Activated naive CD8-positive, alpha-beta T cell treated with anti-CD3 and anti-CD28 coated beads, Interleukin-2, amount 10 ng/mL, durations not matched to agents 7 days and 5 days (primary cell): ENCODE data around the gene HAPLN1. TPM values are rescaled to one million over a fixed set of nuclear protein-coding genes. Genes with fewer than 3 reads are reported as not detected.

Source experiments
- ATAC-seq: fragments of 150-1000 bp; cut with Tn5 transposase; one replicate; pipeline ENCODE4 v1.10.0; 2021; ENCODE audit warnings: low read depth, moderate library complexity
- POLR2A ChIA-PET: fragments of 350-600 bp; sonication (Branson Sonifier 250); formaldehyde crosslinking; loops from one replicate; lab custom pipeline; 2021; ENCODE audit warnings: antibody characterized with exemption; lab: Charles Lee
- DNase-seq: peaks from one replicate; pipeline ENCODE4 v3.0.0; 2021
- H3K27ac Mint-ChIP-seq: one replicate; pipeline ENCODE4 v1.8.0; 2022; ENCODE audit warnings: mild to moderate bottlenecking, mixed read lengths
- H3K27me3 Mint-ChIP-seq: one replicate; pipeline ENCODE4 v1.8.0; 2022; ENCODE audit warnings: mild to moderate bottlenecking, moderate library complexity, mixed read lengths
- H3K36me3 Mint-ChIP-seq: one replicate; pipeline ENCODE4 v1.8.0; 2021; ENCODE audit warnings: mild to moderate bottlenecking, mixed read lengths
- H3K4me1 Mint-ChIP-seq: one replicate; pipeline ENCODE4 v1.8.0; 2021; ENCODE audit warnings: mixed read lengths
- H3K4me3 Mint-ChIP-seq: one replicate; pipeline ENCODE4 v1.8.0; 2022; ENCODE audit warnings: mild to moderate bottlenecking, moderate library complexity, mixed read lengths
- H3K9me3 Mint-ChIP-seq: one replicate; pipeline ENCODE4 v1.8.0; 2021; ENCODE audit warnings: mixed read lengths
- total RNA-seq, 2 experiments: library from RNA; stranded (reverse); gene quantifications; one replicate each; pipeline ENCODE4 v1.2.3, GENCODE V29; 2021

Gene HAPLN1
- total RNA-seq, 2 experiments from 2014 or later, result not detected

GRCh38 chr5:83731638-83732037 is 11.0 kb upstream of the HAPLN1 start:
- no peaks in the 10 kb centered on the region for H3K9me3 Mint-ChIP-seq
- H3K4me1 Mint-ChIP-seq, result no peaks in the 10 kb centered on the region
- ATAC-seq, result no peak
- no peak overlapping the region for H3K4me3 Mint-ChIP-seq
- peaks cover 2% of the 10 kb centered on the region for H3K27me3 Mint-ChIP-seq
- POLR2A ChIA-PET, result no interaction called here
- H3K36me3 Mint-ChIP-seq, result no peaks in the 10 kb centered on the region
- no peak overlapping the region for H3K27ac Mint-ChIP-seq
- DNase-seq, result no peak

DNA sequence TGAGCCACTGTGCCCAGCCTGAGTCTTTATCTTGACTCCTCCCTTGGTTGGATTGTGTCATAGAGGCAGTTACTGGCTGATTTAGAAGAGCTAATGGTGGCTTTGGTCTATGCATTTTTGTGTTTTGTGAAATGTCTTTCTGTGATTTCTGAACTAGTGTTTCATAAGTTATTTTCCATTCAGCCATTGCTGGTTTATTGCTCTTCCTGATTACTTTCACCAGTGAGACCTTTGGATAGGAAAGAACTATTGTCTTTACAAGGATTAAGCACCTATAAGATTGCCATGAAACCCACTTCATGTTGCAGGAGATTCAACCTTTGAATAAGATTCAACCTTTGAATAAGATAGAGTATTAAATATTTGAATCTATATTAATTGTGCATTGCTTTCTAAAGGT is 8.7 kb upstream of the HAPLN1 start:
- Mint-ChIP-seq H3K27ac (no peak overlapping the region), H3K9me3 (no peaks in the 10 kb centered on the region), H3K27me3 (peaks cover 4% of the 10 kb centered on the region), H3K4me1 (no peaks in the 10 kb centered on the region), H3K36me3 (no peaks in the 10 kb centered on the region), H3K4me3 (no peak overlapping the region)
- ATAC-seq, result no peak
- DNase-seq, result no peak
- POLR2A ChIA-PET, result no interaction called here

GRCh38 chr5:83726912-83727311 is 6.3 kb upstream of the HAPLN1 start:
- no peak for DNase-seq
- H3K4me1 Mint-ChIP-seq, result no peaks in the 10 kb centered on the region
- ATAC-seq, result no peak
- no peaks in the 10 kb centered on the region for H3K9me3 Mint-ChIP-seq
- no peak overlapping the region for H3K27ac Mint-ChIP-seq
- no peak overlapping the region for H3K4me3 Mint-ChIP-seq
- POLR2A ChIA-PET, result no interaction called here
- no peaks in the 10 kb centered on the region for H3K36me3 Mint-ChIP-seq
- H3K27me3 Mint-ChIP-seq, result peaks cover 25% of the 10 kb centered on the region

GRCh38 chr5:83724935-83725334 is 4.3 kb upstream of the HAPLN1 start:
- Mint-ChIP-seq H3K27ac (no peak overlapping the region), H3K36me3 (no peaks in the 10 kb centered on the region), H3K4me3 (no peak overlapping the region), H3K27me3 (peaks cover 44% of the 10 kb centered on the region), H3K4me1 (peaks cover 3% of the 10 kb centered on the region), H3K9me3 (no peaks in the 10 kb centered on the region)
- no peak for DNase-seq
- ATAC-seq, result no peak
- POLR2A ChIA-PET, result no interaction called here

DNA sequence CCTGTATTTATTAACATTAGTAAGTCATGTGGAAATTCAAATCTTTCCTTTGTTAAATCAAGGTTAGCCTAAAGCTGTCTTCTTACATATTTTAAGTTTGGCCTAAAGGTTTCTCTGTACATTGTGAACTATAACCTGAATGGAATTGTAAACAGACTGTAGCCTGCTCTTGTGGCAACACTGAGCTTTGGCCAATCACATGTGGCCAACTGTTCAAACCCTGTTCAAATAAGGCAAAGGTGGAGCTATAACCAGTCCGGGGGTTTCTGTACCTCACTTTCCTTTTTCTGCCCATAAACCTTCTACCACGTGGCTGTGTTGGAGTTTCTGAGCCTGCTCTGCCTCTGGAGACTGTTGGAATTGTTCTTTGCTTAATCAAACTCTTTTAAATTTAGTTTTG is 3.3 kb upstream of the HAPLN1 start:
- Mint-ChIP-seq H3K4me3 (no peak overlapping the region), H3K36me3 (no peaks in the 10 kb centered on the region), H3K4me1 (peaks cover 3% of the 10 kb centered on the region), H3K9me3 (no peaks in the 10 kb centered on the region), H3K27me3 (peaks cover 50% of the 10 kb centered on the region), H3K27ac (no peak overlapping the region)
- ATAC-seq, result no peak
- DNase-seq, result no peak
- POLR2A ChIA-PET, result no interaction called here

GRCh38 chr5:83723031-83723430 is 2.4 kb upstream of the HAPLN1 start:
- Mint-ChIP-seq H3K4me1 (peaks cover 3% of the 10 kb centered on the region), H3K4me3 (no peak overlapping the region), H3K27me3 (peaks cover 57% of the 10 kb centered on the region), H3K9me3 (no peaks in the 10 kb centered on the region), H3K36me3 (no peaks in the 10 kb centered on the region), H3K27ac (no peak overlapping the region)
- no peak for ATAC-seq
- POLR2A ChIA-PET, result no interaction called here
- no peak for DNase-seq

- Mint-ChIP-seq H3K27me3 (peaks cover 60% of the 10 kb centered on the region), H3K36me3 (no peaks in the 10 kb centered on the region), H3K27ac (no peak overlapping the region), H3K9me3 (no peaks in the 10 kb centered on the region), H3K4me3 (peak overlapping the region; percentile 77), H3K4me1 (peaks cover 3% of the 10 kb centered on the region)
- POLR2A ChIA-PET, result no interaction called here
- DNase-seq (peak; percentile 37), ATAC-seq (peak; percentile 42)
Observed at GRCh38 chr5:83721953-83722901, 1.6 kb upstream of the HAPLN1 start.

DNA sequence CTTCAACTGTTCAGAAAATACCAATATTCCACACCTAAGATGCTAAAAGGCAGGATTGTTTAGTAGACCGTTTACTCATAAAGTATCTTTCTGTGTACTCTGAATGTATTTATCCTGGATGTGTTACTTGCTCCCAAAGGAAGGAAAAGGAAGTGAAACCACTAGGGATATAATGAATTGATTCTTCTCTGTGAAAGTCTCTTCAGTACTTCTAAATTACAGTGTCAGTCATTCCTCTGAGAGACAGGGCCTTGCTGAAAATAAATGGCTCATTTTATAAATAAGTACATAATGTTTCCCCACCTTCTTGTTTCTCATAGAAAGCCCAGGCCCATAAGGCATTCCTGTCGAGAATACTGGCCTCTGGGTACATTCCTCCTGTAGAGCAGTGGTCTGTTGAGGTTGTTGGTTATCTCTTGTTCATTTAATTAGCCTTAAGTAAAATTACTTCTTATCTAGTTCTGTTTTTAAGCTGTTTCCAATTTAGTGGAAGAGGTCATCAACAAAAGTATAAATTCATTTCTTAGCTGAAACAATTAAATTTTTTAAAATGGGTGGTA is 1.6 kb downstream of the HAPLN1 start:
- Mint-ChIP-seq H3K36me3 (no peaks in the 10 kb centered on the region), H3K27ac (no peak overlapping the region), H3K4me1 (peaks cover 3% of the 10 kb centered on the region), H3K9me3 (no peaks in the 10 kb centered on the region), H3K27me3 (peaks cover 53% of the 10 kb centered on the region), H3K4me3 (no peak overlapping the region)
- DNase-seq (no peak), ATAC-seq (no peak)
- POLR2A ChIA-PET, result no interaction called here

DNA sequence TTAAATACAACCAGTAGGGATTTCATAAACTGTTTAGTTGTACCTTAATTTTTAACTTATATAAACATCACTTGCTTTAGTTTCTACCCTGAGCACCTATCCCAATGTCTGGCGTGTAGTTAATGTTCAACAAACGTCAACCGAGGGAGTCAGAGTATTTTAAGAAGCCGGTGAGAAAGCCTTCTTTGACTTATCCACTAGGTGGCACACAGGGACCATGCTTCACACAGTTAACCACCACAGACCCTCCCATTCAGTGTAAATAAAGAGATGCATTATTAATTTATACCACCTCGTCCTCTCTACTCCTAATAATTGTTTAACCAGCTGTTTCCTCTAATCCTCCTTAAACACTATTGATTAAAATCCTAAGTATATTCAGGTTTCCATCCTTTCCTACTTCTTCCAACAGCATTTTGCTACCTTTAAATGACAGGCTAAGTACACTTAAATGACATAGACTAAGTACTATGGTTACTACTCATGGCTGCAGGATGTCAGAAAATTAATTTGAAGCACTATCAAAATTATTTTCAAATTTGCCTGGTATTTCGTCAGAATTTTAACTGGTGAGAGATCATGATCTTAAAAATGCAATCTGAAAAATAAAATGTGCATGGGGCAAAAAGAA is 2.3 kb downstream of the HAPLN1 start:
- Mint-ChIP-seq H3K27me3 (peaks cover 48% of the 10 kb centered on the region), H3K4me1 (peaks cover 3% of the 10 kb centered on the region), H3K36me3 (no peaks in the 10 kb centered on the region), H3K27ac (no peak overlapping the region), H3K9me3 (no peaks in the 10 kb centered on the region), H3K4me3 (no peak overlapping the region)
- POLR2A ChIA-PET, result no interaction called here
- ATAC-seq (no peak), DNase-seq (no peak)

DNA sequence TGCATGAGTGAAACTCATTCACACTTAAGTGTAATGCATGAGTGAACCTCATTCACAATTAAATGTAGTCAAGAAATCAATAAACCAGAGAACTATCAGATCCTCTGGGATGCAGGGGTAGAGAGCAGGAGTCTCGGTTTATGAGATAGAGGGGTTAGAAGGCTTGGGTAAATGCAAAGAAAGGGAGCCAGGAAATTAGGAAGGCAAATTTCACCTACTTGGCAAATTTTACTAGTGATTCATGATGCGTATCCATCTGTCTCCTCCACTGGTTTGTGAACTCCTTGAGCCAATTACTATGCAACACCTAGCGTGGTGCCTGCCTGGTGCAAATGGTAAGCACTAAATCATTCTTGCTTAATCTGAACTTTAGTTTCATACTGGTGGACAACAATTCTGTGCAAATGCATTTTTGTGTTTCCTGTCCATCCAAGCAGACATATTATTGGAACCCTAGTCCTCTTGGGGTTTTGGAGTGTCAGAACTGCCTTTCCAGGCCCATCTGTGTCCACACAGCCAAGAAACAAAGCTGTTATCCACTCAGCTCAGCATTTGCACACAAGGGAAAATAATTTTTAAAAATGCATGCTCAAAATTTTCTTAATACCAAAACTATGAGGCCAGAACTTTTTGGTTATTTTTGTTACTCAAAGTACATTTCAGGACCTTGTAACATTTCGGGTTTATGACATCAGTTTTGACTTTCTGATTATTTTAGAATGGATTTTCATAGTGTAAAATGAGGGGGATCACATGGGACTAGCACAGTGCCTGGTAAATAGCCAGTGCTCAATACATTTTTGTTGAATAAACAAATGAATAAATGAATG is 5.2 kb downstream of the HAPLN1 start:
- Mint-ChIP-seq H3K36me3 (no peaks in the 10 kb centered on the region), H3K27me3 (peaks cover 20% of the 10 kb centered on the region), H3K9me3 (no peaks in the 10 kb centered on the region), H3K4me3 (no peak overlapping the region), H3K27ac (no peak overlapping the region), H3K4me1 (no peaks in the 10 kb centered on the region)
- no peak for DNase-seq
- POLR2A ChIA-PET, result no interaction called here
- no peak for ATAC-seq

- ATAC-seq, result no peak
Observed at GRCh38 chr5:83714810-83715209, 5.8 kb downstream of the HAPLN1 start.

DNA sequence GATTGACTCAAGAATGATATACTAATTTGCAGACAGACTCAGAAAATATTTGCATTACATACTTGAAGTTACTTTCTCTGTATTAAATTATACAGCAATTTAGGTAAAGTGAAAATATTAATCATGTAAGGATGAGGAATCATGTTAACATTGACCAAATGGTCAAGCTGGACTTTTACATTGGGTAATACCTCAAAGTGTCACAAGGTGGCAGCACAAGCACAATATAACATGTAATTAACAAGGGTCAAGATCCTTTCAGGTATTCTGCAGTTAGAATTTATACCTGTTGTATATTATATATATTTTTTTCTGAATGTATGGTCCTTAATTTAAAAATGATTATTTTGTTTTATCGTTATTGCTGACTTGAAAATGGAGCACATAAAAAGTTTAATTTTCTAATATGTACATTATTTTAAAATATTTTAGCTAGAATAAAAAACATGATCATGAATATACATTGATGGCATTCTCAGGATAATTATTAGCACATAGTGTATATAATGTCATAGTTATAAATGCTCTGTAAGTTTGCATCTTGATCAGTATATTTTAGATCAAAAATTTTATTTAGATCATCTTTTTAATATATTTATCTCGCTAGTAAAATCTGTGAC is 8.6 kb downstream of the HAPLN1 start:
- H3K9me3 Mint-ChIP-seq, result no peaks in the 10 kb centered on the region
- POLR2A ChIA-PET, result no interaction called here
- H3K27me3 Mint-ChIP-seq, result no peaks in the 10 kb centered on the region
- H3K27ac Mint-ChIP-seq, result no peak overlapping the region
- ATAC-seq (no peak), DNase-seq (no peak)
- no peak overlapping the region for H3K4me3 Mint-ChIP-seq
- no peaks in the 10 kb centered on the region for H3K4me1 Mint-ChIP-seq
- H3K36me3 Mint-ChIP-seq, result no peaks in the 10 kb centered on the region

More at GRCh38 chr5:83714810-83715209, 5.8 kb downstream of the HAPLN1 start:
- Mint-ChIP-seq H3K4me1 (no peaks in the 10 kb centered on the region), H3K9me3 (no peaks in the 10 kb centered on the region), H3K36me3 (no peaks in the 10 kb centered on the region), H3K4me3 (no peak overlapping the region), H3K27ac (no peak overlapping the region), H3K27me3 (peaks cover 15% of the 10 kb centered on the region)
- no peak for DNase-seq
- POLR2A ChIA-PET, result no interaction called here

- no peaks in the 10 kb centered on the region for H3K36me3 Mint-ChIP-seq
- POLR2A ChIA-PET, result no interaction called here
- no peak overlapping the region for H3K4me3 Mint-ChIP-seq
- peaks cover 2% of the 10 kb centered on the region for H3K27me3 Mint-ChIP-seq
- H3K27ac Mint-ChIP-seq, result no peak overlapping the region
- no peaks in the 10 kb centered on the region for H3K4me1 Mint-ChIP-seq
- ATAC-seq (no peak), DNase-seq (no peak)
- H3K9me3 Mint-ChIP-seq, result no peaks in the 10 kb centered on the region
Observed at GRCh38 chr5:83709973-83710372, 10.7 kb downstream of the HAPLN1 start.
